Endothelial cell of umbilical vein (primary cell): ENCODE data around the gene ITFG1. TPM values are rescaled to one million over a fixed set of nuclear protein-coding genes. Genes with fewer than 3 reads are reported as not detected.

Experiments
- BruUV-seq: library from RNA; stranded (reverse); fragments of 400-500 nt; replicated peaks from 2 replicates; lab custom pipeline; 2021; lab: Mats Ljungman, UMichigan
- CTCF ChIA-PET: fragments of 300-600, 350-600 bp; sonication (Branson Sonifier 250); formaldehyde crosslinking; loops from one replicate; lab custom pipeline; 2021; ENCODE audit warnings: antibody characterized with exemption, inconsistent platforms; lab: Charles Lee
- POLR2A ChIA-PET: fragments of 300-600, 350-600 bp; sonication (Branson Sonifier 250); formaldehyde crosslinking; loops from one replicate; lab custom pipeline; 2021; ENCODE audit warnings: antibody characterized with exemption, inconsistent platforms; lab: Charles Lee
- DNase-seq: peaks from one replicate; pipeline ENCODE4 v3.0.0-alpha.2; 2011; ENCODE audit warnings: low read depth, low spot score
- FAIRE-seq: peaks from 2 replicates; lab custom pipeline; 2011; peaks lifted over from hg19 to GRCh38; lab: Jason Lieb, UNC
- H2AFZ ChIP-seq: 2 replicates; pipeline ENCODE4 v1.6.0; 2012; ENCODE audit warnings: low read depth, low read length, control low read depth, inconsistent platforms
- H3K27ac ChIP-seq: 2 replicates; pipeline ENCODE4 v1.5.1; 2011; ENCODE audit warnings: low read depth, mild to moderate bottlenecking, control low read depth, low read length, moderate library complexity; ENCODE audit not compliant: insufficient read depth
- H3K27me3 ChIP-seq, 2 experiments: 2 replicates each; pipeline versions ENCODE4 v1.6.0 to v1.6.1; 2011; ENCODE audit warnings: low read length in 2 of 2, mixed read lengths in 1 of 2; ENCODE audit not compliant: control insufficient read depth in 2 of 2, insufficient read depth in 2 of 2
- H3K36me3 ChIP-seq, 2 experiments: 2 replicates in 1 of 2; 3 replicates in 1 of 2; pipeline ENCODE4 v1.5.1; 2011; ENCODE audit warnings: low read length in 2 of 2, mild to moderate bottlenecking in 1 of 2, moderate library complexity in 1 of 2; ENCODE audit not compliant: control insufficient read depth in 2 of 2, insufficient read depth in 2 of 2; ENCODE audit errors: extremely low read depth in 1 of 2
- H3K4me1 ChIP-seq: 3 replicates; pipeline ENCODE4 v1.5.1; 2011; ENCODE audit warnings: mild to moderate bottlenecking, low read length; ENCODE audit not compliant: control insufficient read depth, insufficient read depth; ENCODE audit errors: extremely low read depth
- H3K4me2 ChIP-seq: 2 replicates; pipeline ENCODE4 v1.6.1; 2011; ENCODE audit warnings: low read length, control low read depth, mixed read lengths; ENCODE audit not compliant: insufficient read depth
- H3K4me3 ChIP-seq, 3 experiments: fragments of 200-600 bp in 1 of 3; sonication (generic), shearing (Covaris generic) in 1 of 3; replicated peaks in 1 of 3; 2 replicates each; pipeline ENCODE4 v1.5.1; 2011 to 2016; ENCODE audit warnings: control low read depth in 3 of 3, low read length in 3 of 3, mild to moderate bottlenecking in 2 of 3, inconsistent platforms in 1 of 3, low read depth in 1 of 3, moderate library complexity in 1 of 3; ENCODE audit not compliant: insufficient read depth in 1 of 3
- H3K79me2 ChIP-seq: 2 replicates; pipeline ENCODE4 v1.6.0; 2012; ENCODE audit warnings: low read length, inconsistent platforms; ENCODE audit not compliant: control insufficient read depth, insufficient read depth
- H3K9ac ChIP-seq: replicated peaks from 2 replicates; pipeline ENCODE3; 2011; ENCODE audit warnings: low read length, control low read depth; ENCODE audit not compliant: insufficient read depth; ENCODE audit errors: extremely low read depth
- H3K9me1 ChIP-seq: replicated peaks from 3 replicates; pipeline ENCODE4 v1.6.0; 2011; ENCODE audit warnings: mild to moderate bottlenecking, low read length; ENCODE audit not compliant: control insufficient read depth, insufficient read depth; ENCODE audit errors: extremely low read depth
- H3K9me3 ChIP-seq: replicated peaks from 2 replicates; pipeline ENCODE4 v1.5.1; 2012; ENCODE audit warnings: low read length, inconsistent platforms; ENCODE audit not compliant: control insufficient read depth, insufficient read depth
- H4K20me1 ChIP-seq: replicated peaks from 2 replicates; pipeline ENCODE3; 2011; ENCODE audit warnings: mild to moderate bottlenecking, low read length; ENCODE audit not compliant: control insufficient read depth, insufficient read depth; ENCODE audit errors: extremely low read depth
- CTCF ChIP-seq, 2 donors: IDR thresholded peaks; 1 replicate in 1 of 2; 2 replicates in 1 of 2; pipeline ENCODE4 v1.5.1; 2011; ENCODE audit warnings: low read length in 2 of 2, mild to moderate bottlenecking in 2 of 2, moderate library complexity in 2 of 2, control low read depth in 1 of 2, inconsistent platforms in 1 of 2, low read depth in 1 of 2; ENCODE audit not compliant: insufficient read depth in 1 of 2; ENCODE audit errors: extremely low read depth in 1 of 2
- EZH2 ChIP-seq: IDR thresholded peaks from 2 replicates; pipeline ENCODE4 v1.6.1; 2012; ENCODE audit warnings: borderline replicate concordance, low read depth, mild to moderate bottlenecking, moderate library complexity, low read length, inconsistent platforms; ENCODE audit not compliant: severe bottlenecking
- FOS ChIP-seq: IDR thresholded peaks from 2 replicates; pipeline ENCODE4 v1.6.1; 2011; ENCODE audit warnings: mild to moderate bottlenecking, low read length, moderate library complexity, borderline replicate concordance; ENCODE audit not compliant: insufficient read depth
- GATA2 ChIP-seq: IDR thresholded peaks from 2 replicates; pipeline ENCODE4 v1.7.0; 2011; ENCODE audit warnings: low read depth, mild to moderate bottlenecking, moderate library complexity, mixed read lengths, low read length; ENCODE audit not compliant: insufficient read length, insufficient read depth
- JUN ChIP-seq: IDR thresholded peaks from 2 replicates; pipeline ENCODE4 v1.6.1; 2011; ENCODE audit warnings: borderline replicate concordance, low read depth; ENCODE audit not compliant: insufficient read length, insufficient read depth
- MAX ChIP-seq: IDR thresholded peaks from 2 replicates; pipeline ENCODE4 v1.6.1; 2011; ENCODE audit not compliant: insufficient read depth, insufficient read length
- MYC ChIP-seq: IDR thresholded peaks from one replicate; pipeline ENCODE4 v1.6.1; 2011; ENCODE audit warnings: mild to moderate bottlenecking, low read depth, low read length
- POLR2A ChIP-seq: IDR thresholded peaks from 2 replicates; pipeline ENCODE4 v1.6.1; 2012; ENCODE audit warnings: low read depth, mild to moderate bottlenecking, control low read depth, low read length
- POLR2AphosphoS5 ChIP-seq: IDR thresholded peaks from 2 replicates; pipeline ENCODE4 v1.6.1; 2012; ENCODE audit warnings: low read depth, mild to moderate bottlenecking, control low read depth, low read length, moderate library complexity; ENCODE audit not compliant: insufficient read depth
- dilution Hi-C: fragments of 300-500 bp; cut with MboI; formaldehyde crosslinking; loops from one replicate; pipeline ENCODE4 v1.15.0; 2019; ENCODE audit warnings: low sequenced_read_pairs; ENCODE audit not compliant: extremely low pct_ligation_motif_present
- intact Hi-C: fragments of 100-400 bp; cut with micrococcal nuclease; formaldehyde crosslinking; loops from one replicate; pipeline ENCODE4 v1.10.0; 2022
- polyA plus RNA-seq, 4 experiments: library from polyadenylated mRNA; depleted of rRNA in 3 of 4; stranded (reverse) in 3 of 4; unstranded in 1 of 4; fragments of >200 nt; gene quantifications; 2 replicates each; pipeline versions ENCODE4 v1.2.1 to v1.2.3, GENCODE V29; 2011 to 2012; ENCODE audit warnings: missing spikeins in 1 of 4
- total RNA-seq: library from RNA; stranded (reverse); gene quantifications from 2 replicates; pipeline ENCODE4 v1.2.3, GENCODE V29; 2021

ITFG1 gene
- total and polyA plus RNA-seq, 2 donors (not counting 3 experiments of a cell fraction or from before 2014, with no cell fraction given), result 32.1 to 44.2 TPM

GRCh38 chr16:47244206-47244605 lies 216.7 kb downstream of the ITFG1 start:
- no peak overlapping the region for H3K4me3 ChIP-seq
- no peaks in the 10 kb centered on the region for H3K9me1 ChIP-seq
- dilution Hi-C loops (no loop called here), intact Hi-C loops (no loop called here)
- H2AFZ ChIP-seq, result no peak overlapping the region
- no peaks in the 10 kb centered on the region for H3K79me2 ChIP-seq
- H3K9ac ChIP-seq, result no peak overlapping the region
- H3K4me1 ChIP-seq, result no peaks in the 10 kb centered on the region
- no peaks in the 10 kb centered on the region for H3K36me3 ChIP-seq
- no peaks in the 10 kb centered on the region for H4K20me1 ChIP-seq
- no peaks in the 10 kb centered on the region for H3K9me3 ChIP-seq
- BruUV-seq, result no TSS peak
- CTCF ChIA-PET, result interaction anchor here (0.9 kb wide), 1 partner anchor 230 kb away, joined by 3 read pairs; no protein-coding TSS in a partner anchor
- POLR2A ChIA-PET, result no interaction called here
- DNase-seq (no peak), FAIRE-seq (no peak)
- H3K27me3 ChIP-seq, result no peaks in the 10 kb centered on the region
- no peak for TF ChIP-seq CTCF (IDR thresholded peaks at IDR 0.05; ENCODE audit: extremely low read depth in 1 of 2, insufficient read depth in 1 of 2, low read depth in 1 of 2, low read length in 2 of 2)
- TF ChIP-seq EZH2, result no peak
- no peak for TF ChIP-seq POLR2A
- TF ChIP-seq POLR2AphosphoS5, result no peak
- TF ChIP-seq GATA2, result no peak
- no peak for TF ChIP-seq JUN
- H3K4me2 ChIP-seq, result no peak overlapping the region
- H3K27ac ChIP-seq, result no peak overlapping the region

- no peak overlapping the region for H2AFZ ChIP-seq
- no peak overlapping the region for H3K9ac ChIP-seq
- H3K4me1 ChIP-seq, result no peaks in the 10 kb centered on the region
- CTCF ChIA-PET, result interaction anchor here (1.1 kb wide), 1 partner anchor 97 kb away, joined by 3 read pairs; the partner anchor contains the start of gene NETO2
- TF ChIP-seq EZH2 (no peak), GATA2 (no peak), FOS (no peak), MYC (no peak), POLR2A (no peak), CTCF (IDR thresholded peaks at IDR 0.05; ENCODE audit: extremely low read depth in 1 of 2, insufficient read depth in 1 of 2, low read depth in 1 of 2, low read length in 2 of 2) (no peak), POLR2AphosphoS5 (no peak), MAX (no peak), JUN (no peak)
- no peak overlapping the region for H3K4me2 ChIP-seq
- no TSS peak for BruUV-seq
- no peak overlapping the region for H3K27ac ChIP-seq
- H3K9me1 ChIP-seq, result no peaks in the 10 kb centered on the region
- H3K9me3 ChIP-seq, result no peaks in the 10 kb centered on the region
- no peak overlapping the region for H3K4me3 ChIP-seq
- H3K27me3 ChIP-seq, result no peaks in the 10 kb centered on the region
- DNase-seq (no peak), FAIRE-seq (no peak)
- no peaks in the 10 kb centered on the region for H3K79me2 ChIP-seq
- intact Hi-C loops, result no loop called here
- H4K20me1 ChIP-seq, result no peaks in the 10 kb centered on the region
- POLR2A ChIA-PET, result no interaction called here
- H3K36me3 ChIP-seq, result no peaks in the 10 kb centered on the region
- dilution Hi-C loops, result no loop called here
These were observed 219.8 kb downstream of the ITFG1 start for GRCh38 chr16:47241061-47241460.
